ENCODE results near the gene ARMH4.
"Not testable (repeated sequence)": the region's sequence is repeated elsewhere in the genome, so short reads cannot be mapped to it uniquely, and the experiment has no call there.

Gene ARMH4

DNA sequence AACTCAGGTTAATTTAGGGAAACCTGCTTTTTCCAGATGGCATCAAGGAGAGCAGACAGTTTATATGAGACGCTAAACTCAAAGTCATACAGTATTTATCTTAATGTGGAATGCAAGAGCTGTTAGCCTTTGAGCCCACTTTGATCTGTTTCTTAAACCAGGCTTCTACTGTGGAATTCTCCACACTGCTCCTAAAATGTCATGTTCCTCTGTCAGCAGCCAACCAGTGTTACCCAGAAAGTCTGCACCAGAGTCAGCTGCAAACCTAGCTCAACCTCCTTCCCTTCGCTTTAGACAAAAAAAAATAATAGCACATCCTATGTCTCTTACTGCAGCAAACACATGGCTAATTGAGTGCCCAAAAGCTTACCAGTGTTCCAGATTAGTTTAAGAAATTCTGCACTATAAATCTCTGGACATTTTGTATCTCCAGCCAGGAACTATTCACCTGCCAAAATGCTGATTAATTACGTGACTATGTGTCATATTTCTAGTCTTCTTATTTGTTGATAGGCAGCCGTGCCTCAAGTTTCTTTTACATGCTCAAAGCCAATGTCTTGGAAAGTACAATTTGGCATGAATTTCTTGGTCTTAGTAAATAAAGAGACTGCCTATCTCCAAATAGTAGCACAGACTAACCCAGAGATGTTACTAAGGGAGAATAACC lies 21.8 kb downstream of the ARMH4 start:
- no peaks in the 10 kb centered on the region for H3K27me3 ChIP-seq (ENCODE audit: insufficient read depth, low read depth, severe bottlenecking)
- H3K36me3 ChIP-seq = no peaks in the 10 kb centered on the region
- TF ChIP-seq, protein P1, sequence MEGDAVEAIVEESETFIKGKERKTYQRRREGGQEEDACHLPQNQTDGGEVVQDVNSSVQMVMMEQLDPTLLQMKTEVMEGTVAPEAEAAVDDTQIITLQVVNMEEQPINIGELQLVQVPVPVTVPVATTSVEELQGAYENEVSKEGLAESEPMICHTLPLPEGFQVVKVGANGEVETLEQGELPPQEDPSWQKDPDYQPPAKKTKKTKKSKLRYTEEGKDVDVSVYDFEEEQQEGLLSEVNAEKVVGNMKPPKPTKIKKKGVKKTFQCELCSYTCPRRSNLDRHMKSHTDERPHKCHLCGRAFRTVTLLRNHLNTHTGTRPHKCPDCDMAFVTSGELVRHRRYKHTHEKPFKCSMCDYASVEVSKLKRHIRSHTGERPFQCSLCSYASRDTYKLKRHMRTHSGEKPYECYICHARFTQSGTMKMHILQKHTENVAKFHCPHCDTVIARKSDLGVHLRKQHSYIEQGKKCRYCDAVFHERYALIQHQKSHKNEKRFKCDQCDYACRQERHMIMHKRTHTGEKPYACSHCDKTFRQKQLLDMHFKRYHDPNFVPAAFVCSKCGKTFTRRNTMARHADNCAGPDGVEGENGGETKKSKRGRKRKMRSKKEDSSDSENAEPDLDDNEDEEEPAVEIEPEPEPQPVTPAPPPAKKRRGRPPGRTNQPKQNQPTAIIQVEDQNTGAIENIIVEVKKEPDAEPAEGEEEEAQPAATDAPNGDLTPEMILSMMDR (IDR thresholded peaks at IDR 0.05; ENCODE audit: low read depth, low read length) = no peak
- H3K27ac ChIP-seq = no peak overlapping the region
- H3K9me3 ChIP-seq (ENCODE audit: severe bottlenecking) = peaks cover 9% of the 10 kb centered on the region
- no peak overlapping the region for H3K4me3 ChIP-seq (ENCODE audit: low read depth, low read length)
- DNase-seq = no peak

DNA sequence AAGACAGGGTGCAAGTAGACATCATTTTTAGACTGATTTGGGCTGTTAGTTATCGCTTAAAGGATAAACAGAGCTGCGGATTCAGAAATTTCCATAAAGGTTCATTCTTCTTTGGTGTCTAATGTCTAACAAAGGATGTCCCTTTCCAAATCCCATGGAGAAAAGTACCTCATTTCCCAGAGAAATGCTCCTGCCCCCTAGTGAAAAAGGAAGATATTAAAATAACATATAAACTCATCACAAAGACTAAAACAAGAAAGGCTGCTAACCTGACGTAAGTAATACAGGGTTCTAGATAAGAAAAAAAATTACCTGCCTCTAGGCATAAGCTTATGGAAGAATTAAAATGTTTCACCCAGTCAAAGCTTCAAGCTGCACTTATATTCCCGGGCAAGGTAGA lies 22.8 kb downstream of the ARMH4 start:
- H3K4me3 ChIP-seq (ENCODE audit: low read depth, low read length) = no peak overlapping the region
- no peak overlapping the region for H3K27ac ChIP-seq
- H3K36me3 ChIP-seq = no peaks in the 10 kb centered on the region
- peaks cover 9% of the 10 kb centered on the region for H3K9me3 ChIP-seq (ENCODE audit: severe bottlenecking)
- TF ChIP-seq, protein P1 (IDR thresholded peaks at IDR 0.05; ENCODE audit: low read depth, low read length) = no peak
- H3K27me3 ChIP-seq (ENCODE audit: insufficient read depth, low read depth, severe bottlenecking) = no peaks in the 10 kb centered on the region
- DNase-seq = no peak

DNA sequence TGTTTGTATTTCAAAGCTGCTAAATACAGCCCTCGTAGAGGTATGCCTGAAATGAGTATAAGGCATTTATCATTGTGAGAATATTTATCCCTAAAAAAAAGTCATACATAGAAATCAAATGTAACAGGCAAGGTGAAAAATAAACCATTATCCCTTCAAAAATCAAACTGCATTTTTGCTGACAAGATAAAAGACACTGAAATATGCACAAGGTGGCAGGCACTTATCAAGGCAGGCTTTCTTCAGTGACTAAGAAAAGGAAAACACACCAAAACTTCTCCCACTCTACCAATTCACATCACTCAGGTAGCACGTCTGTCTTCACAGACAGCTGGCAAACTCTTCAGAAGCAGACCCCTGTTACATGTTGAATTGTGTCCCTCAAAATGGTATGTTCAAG lies 23.6 kb downstream of the ARMH4 start:
- TF ChIP-seq, protein P1 (IDR thresholded peaks at IDR 0.05; ENCODE audit: low read depth, low read length) = no peak
- DNase-seq = no peak
- H3K9me3 ChIP-seq (ENCODE audit: severe bottlenecking) = peaks cover 9% of the 10 kb centered on the region
- H3K4me3 ChIP-seq (ENCODE audit: low read depth, low read length) = no peak overlapping the region
- H3K36me3 ChIP-seq = no peaks in the 10 kb centered on the region
- H3K27me3 ChIP-seq (ENCODE audit: insufficient read depth, low read depth, severe bottlenecking) = no peaks in the 10 kb centered on the region
- no peak overlapping the region for H3K27ac ChIP-seq

DNA sequence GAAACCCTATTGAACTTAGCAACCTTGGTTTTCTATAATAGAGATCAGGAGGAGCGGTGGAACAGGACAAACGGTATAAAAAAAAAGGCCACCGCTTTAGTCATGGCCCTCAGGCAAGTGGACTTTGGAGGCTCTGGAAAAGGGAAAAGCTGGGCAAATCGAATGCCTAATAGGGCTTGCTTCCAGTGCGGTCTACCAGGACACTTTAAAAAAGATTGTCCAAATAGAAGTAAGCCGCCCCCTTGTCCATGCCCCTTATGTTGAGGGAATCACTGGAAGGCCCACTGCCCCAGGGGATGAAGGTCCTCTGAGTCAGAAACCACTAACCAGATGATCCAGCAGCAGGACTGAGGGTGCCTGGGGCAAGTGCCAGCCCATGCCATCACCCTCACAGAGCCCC lies 29.5 kb downstream of the ARMH4 start:
- not testable (repeated sequence) for DNase-seq; H3K27me3 ChIP-seq (ENCODE audit: insufficient read depth, low read depth, severe bottlenecking)

DNA sequence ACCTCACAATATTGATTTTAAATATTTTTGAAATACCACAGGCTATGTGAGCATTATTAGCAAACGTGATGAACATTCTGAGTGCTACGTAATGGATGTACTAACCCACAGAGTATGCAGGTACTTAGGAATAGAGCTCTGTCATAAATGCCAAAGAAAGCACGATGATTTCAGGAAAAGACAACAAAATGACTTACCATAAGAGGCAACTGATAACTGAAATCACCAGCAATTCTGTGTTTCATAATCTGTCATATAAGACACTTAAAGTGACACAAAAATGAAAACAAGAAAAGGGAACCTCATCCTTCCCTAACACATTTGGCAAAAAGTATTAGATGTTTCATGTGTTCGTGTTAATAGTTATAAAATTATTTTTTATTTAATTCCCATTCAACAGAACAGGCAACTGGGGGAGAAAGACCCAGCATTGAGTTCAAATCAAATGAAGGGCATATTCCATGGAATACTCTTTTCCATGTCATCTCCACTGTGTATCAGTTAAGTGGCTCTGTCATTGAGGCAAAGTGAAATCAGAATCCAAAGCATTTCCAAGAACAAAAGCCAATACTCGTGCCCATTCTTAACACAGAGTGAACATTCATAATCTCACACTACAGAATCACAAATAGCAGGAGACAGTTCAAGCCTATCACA lies 30.4 kb downstream of the ARMH4 start:
- Histone ChIP-seq H3K27ac (no peak overlapping the region), H3K9me3 (ENCODE audit: severe bottlenecking) (peaks cover 9% of the 10 kb centered on the region), H3K4me3 (ENCODE audit: low read depth, low read length) (no peak overlapping the region), H3K36me3 (no peaks in the 10 kb centered on the region), H3K27me3 (ENCODE audit: insufficient read depth, low read depth, severe bottlenecking) (no peaks in the 10 kb centered on the region)
- no peak for DNase-seq
- TF ChIP-seq, protein P1 (IDR thresholded peaks at IDR 0.05; ENCODE audit: low read depth, low read length) = no peak

More for the DNA sequence above, 29.5 kb downstream of the ARMH4 start:
- H3K27ac ChIP-seq; H3K4me3 ChIP-seq (ENCODE audit: low read depth, low read length); H3K36me3 ChIP-seq; H3K9me3 ChIP-seq (ENCODE audit: severe bottlenecking): not testable (repeated sequence)

DNA sequence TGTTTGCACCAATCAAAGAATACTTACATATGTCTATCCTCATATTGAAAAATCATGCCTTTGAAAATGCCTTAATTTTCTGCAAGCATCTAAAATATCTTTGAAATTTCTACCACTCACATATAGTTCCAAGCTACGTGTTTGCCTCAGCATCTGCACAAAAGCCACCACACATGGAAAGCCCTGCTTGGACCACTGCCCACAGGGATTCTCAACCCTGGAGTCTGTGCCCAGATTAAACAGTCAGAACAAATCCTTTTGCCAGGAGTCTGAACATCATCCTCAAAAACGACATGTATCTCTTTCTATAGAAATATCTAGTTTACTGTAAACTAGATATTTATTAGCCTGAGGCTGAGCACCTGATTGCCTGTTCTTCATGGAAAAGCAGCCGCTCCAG lies 32.6 kb downstream of the ARMH4 start:
- TF ChIP-seq, protein P1 (IDR thresholded peaks at IDR 0.05; ENCODE audit: low read depth, low read length) = no peak
- H3K9me3 ChIP-seq (ENCODE audit: severe bottlenecking) = no peaks in the 10 kb centered on the region
- no peak overlapping the region for H3K4me3 ChIP-seq (ENCODE audit: low read depth, low read length)
- no peak overlapping the region for H3K27ac ChIP-seq
- H3K36me3 ChIP-seq = no peaks in the 10 kb centered on the region
- DNase-seq = no peak
- H3K27me3 ChIP-seq (ENCODE audit: insufficient read depth, low read depth, severe bottlenecking) = no peaks in the 10 kb centered on the region

All from WERI-Rb-1 (cell line).